WERI-Rb-1 (cell line): ENCODE measurements around the gene C19orf85.

Experiments
- DNase-seq: peaks from one replicate; pipeline ENCODE4 v3.0.0-alpha.2; 2020
- H3K27ac ChIP-seq: fragments of 250-450 bp; sonication (Bioruptor Pico); 2 replicates; pipeline ENCODE4 v1.5.1; 2020; ENCODE audit warnings: mild to moderate bottlenecking, moderate library complexity
- H3K27me3 ChIP-seq: fragments of 250-450 bp; sonication (Bioruptor Pico); 2 replicates; pipeline ENCODE4 v1.5.1; 2021; ENCODE audit warnings: mild to moderate bottlenecking, low read depth, moderate library complexity; ENCODE audit not compliant: insufficient read depth, severe bottlenecking
- H3K36me3 ChIP-seq: fragments of 250-450 bp; sonication (Bioruptor Pico); 2 replicates; pipeline ENCODE4 v1.5.1; 2020; ENCODE audit warnings: mild to moderate bottlenecking, moderate library complexity
- H3K4me3 ChIP-seq: 2 replicates; pipeline ENCODE4 v1.5.1; 2011; ENCODE audit warnings: low read depth, mild to moderate bottlenecking, control low read depth, low read length
- H3K9me3 ChIP-seq: fragments of 250-450 bp; sonication (Bioruptor Pico); 2 replicates; pipeline ENCODE4 v1.5.1; 2021; ENCODE audit warnings: mild to moderate bottlenecking, moderate library complexity; ENCODE audit not compliant: severe bottlenecking
- TF ChIP-seq, protein P1 (sequence below): IDR thresholded peaks from 2 replicates; pipeline ENCODE4 v1.5.1; 2011; ENCODE audit warnings: low read depth, mild to moderate bottlenecking, control low read depth, inconsistent platforms, low read length

Gene C19orf85

DNA sequence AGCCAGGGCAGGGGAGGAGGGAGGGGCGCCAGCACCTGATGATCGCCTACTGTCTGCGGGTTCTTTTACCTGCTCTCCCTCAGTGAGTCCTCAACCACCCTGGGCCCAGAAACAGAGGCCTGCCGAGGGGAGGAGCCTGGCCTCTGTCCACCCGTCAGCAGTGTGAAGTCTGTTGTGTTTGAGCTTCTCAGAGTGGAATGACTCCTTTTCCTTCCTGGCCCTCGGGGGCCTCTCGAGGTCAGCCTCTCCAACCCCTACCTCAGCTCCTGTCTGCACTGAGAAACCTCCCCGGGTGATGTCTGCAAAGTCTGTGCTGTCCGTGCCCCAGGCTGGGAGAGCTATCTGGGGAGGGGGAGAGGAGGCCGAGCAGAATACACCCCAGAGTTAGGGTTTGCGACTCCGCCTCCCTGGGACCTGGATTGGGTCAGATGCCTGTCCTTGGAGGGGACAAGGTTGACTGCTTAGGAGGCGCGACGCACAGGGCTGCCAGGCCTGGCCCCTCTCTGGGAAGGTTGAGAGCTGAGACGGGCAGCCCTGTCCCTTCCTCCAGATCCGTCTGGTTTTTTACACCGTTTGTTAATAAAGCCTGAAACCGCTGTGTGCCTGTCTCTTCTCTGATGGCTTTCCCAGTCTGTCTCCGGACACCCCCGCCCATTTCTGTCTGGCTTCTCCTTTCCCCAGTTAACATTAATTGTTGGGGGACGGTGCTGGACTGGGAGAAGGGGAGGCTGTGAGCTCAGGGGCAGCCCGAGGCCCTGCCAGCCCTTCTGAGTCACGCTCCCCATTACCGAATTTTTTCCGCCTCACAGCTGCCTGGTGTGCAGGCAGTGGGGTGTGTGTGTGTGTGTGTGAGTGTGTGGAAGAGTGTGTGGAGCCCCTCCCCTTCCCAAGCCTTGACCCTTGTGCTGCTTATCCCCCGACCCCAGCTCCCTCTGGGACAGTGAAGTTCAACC is 22.7 kb upstream of the C19orf85 start:
- Histone ChIP-seq H3K4me3 (no peak overlapping the region), H3K27me3 (no peaks in the 10 kb centered on the region), H3K9me3 (no peaks in the 10 kb centered on the region), H3K27ac (peak overlapping the region; percentile 40), H3K36me3 (peaks cover 10% of the 10 kb centered on the region)
- TF ChIP-seq, protein P1, sequence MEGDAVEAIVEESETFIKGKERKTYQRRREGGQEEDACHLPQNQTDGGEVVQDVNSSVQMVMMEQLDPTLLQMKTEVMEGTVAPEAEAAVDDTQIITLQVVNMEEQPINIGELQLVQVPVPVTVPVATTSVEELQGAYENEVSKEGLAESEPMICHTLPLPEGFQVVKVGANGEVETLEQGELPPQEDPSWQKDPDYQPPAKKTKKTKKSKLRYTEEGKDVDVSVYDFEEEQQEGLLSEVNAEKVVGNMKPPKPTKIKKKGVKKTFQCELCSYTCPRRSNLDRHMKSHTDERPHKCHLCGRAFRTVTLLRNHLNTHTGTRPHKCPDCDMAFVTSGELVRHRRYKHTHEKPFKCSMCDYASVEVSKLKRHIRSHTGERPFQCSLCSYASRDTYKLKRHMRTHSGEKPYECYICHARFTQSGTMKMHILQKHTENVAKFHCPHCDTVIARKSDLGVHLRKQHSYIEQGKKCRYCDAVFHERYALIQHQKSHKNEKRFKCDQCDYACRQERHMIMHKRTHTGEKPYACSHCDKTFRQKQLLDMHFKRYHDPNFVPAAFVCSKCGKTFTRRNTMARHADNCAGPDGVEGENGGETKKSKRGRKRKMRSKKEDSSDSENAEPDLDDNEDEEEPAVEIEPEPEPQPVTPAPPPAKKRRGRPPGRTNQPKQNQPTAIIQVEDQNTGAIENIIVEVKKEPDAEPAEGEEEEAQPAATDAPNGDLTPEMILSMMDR, result no peak
- no peak for DNase-seq

DNA sequence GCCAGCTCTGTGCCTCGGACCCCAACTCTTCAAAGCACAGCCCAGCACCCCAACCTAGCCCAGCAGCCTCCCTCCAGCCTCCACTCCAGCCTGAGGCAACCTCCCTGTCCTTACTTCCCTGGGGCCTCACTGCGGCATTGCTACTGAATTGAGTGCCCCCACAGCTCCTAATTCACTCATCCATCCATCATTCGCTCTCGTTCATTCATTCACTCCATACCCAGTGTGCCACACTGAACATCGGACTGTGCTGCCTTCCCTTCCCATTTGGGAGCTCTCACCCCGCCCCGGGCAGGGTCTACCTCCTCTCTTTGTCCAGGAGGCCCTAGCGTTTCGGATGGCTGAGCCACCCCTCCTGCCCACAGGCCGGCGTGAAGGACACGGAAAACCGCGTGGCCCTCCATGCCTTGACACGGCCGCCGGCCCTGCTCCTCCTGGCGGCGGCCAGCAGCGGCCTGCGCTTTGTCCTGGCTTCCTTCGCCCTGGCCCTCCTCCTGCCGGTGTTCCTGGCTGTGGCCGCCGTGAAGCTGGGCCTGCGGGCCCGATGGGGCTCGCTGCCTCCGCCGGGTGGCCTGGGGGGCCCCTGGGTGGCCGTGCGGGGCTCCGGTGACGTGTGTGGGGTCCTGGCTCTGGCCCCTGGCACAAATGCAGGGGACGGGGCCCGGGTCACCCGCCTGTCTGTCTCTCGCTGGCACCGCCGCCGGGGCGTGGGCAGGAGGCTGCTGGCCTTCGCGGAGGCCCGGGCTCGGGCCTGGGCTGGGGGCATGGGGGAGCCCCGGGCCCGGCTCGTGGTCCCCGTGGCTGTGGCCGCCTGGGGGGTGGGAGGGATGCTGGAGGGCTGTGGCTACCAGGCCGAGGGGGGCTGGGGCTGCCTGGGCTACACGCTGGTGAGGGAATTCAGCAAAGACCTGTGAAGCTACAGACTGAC is 21.8 kb upstream of the C19orf85 start:
- peaks cover 10% of the 10 kb centered on the region for H3K36me3 ChIP-seq
- DNase-seq, result no peak
- H3K4me3 ChIP-seq, result no peak overlapping the region
- H3K27ac ChIP-seq, result peak overlapping the region; percentile 84
- H3K27me3 ChIP-seq, result no peaks in the 10 kb centered on the region
- H3K9me3 ChIP-seq, result no peaks in the 10 kb centered on the region
- TF ChIP-seq, protein P1, result no peak

DNA sequence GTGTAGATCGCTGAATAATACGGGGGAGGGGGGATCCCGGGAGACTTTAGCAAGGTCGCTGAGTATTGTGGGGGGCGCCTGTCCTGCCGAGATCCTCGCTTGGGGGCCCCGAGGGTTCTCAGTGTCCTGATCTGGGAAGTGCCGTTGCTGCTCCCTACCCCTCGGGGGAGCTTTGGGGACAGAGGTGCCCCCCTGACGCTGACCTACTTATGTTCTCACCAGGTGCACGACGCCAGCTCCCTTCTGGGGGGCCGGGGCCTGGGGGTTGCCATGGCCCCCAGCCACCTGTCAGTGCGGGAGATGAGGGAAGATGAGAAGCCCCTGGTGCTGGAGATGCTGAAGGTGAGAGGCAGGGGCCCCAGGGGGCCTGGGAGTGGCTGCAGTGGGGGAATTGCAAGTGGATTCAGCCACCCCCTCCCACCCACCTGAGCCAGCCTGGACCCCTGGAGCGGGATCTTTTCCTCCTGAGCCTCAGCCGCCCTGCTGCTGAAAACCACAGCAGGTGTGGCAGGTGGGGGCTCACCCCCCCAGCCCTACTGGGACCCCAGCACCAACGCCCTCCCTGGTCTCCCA is 21.0 kb upstream of the C19orf85 start:
- no peaks in the 10 kb centered on the region for H3K9me3 ChIP-seq
- H3K36me3 ChIP-seq, result peaks cover 10% of the 10 kb centered on the region
- H3K27ac ChIP-seq, result peak overlapping the region; percentile 84
- TF ChIP-seq, protein P1, result no peak
- H3K27me3 ChIP-seq, result no peaks in the 10 kb centered on the region
- peak; percentile 34 for DNase-seq
- H3K4me3 ChIP-seq, result peak overlapping the region; percentile 67

DNA sequence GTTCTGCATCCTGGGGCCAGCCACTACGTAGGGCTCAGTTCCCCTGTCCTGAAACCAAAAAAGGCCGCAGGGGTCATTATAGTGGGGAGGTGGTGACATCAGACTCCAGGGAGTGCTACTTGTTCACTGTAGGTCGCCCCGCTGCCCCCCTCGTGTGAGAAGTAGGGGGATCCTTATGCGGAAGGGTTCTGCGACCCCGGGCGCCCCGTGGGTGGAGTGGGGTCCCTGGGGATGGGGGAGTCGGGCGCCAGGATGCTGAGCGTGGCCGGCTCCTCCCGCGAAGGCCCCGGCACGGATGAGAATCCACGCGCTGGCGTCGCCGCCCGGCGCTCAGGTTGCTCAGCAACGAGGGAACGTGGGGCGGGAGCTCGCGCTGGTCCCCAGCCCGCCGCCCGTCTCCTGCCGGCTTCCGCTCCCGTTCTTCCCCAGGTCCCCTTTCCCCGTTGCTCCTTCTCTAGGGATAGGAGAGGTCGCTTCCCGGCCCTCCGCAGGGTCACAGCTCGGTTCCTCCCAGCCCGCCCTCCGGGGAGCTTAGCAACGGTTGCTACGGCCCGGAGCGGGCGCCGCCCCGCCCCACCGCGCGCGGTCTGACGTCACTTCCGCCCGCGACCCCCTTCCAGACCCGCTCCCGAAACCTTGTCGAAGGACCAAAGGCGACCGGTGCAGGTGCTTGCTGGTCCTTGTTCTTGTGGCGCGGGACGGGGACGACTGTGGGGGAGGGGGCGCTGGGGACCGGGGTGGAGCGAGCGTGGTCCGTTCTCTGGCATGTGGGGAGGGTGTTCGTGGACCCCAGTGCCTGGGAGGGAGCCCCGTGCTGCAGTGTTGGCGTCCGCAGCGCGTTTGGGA is 20.3 kb upstream of the C19orf85 start, which contains the start of gene NAT14:
Gene NAT14 (plus strand): TSS at position 596 of the 846 bp plus-strand sequence. CDS start 521 bp downstream, outside the sequence.
- no peaks in the 10 kb centered on the region for H3K9me3 ChIP-seq
- H3K36me3 ChIP-seq, result peaks cover 10% of the 10 kb centered on the region
- peak within 1 kb of the TSS; percentile 67 for H3K4me3 ChIP-seq
- DNase-seq, result peak; percentile 77
- H3K27me3 ChIP-seq, result no peaks in the 10 kb centered on the region
- peak within 1 kb of the TSS; percentile 84 for H3K27ac ChIP-seq
- TF ChIP-seq, protein P1, result no peak
